HG03039 (cell line): ENCODE data around the gene WIZ.
"Not testable (repeated sequence)": the region's sequence is repeated elsewhere in the genome, so short reads cannot be mapped to it uniquely, and the experiment has no call there.

ENCODE experiments used
- ATAC-seq: cut with Tn5 transposase; IDR thresholded peaks from one replicate; pipeline ENCODE4 v1.9.1; 2021; ENCODE audit warnings: mild to moderate bottlenecking, moderate library complexity; ENCODE audit not compliant: unreplicated experiment

The WIZ gene, protein sequence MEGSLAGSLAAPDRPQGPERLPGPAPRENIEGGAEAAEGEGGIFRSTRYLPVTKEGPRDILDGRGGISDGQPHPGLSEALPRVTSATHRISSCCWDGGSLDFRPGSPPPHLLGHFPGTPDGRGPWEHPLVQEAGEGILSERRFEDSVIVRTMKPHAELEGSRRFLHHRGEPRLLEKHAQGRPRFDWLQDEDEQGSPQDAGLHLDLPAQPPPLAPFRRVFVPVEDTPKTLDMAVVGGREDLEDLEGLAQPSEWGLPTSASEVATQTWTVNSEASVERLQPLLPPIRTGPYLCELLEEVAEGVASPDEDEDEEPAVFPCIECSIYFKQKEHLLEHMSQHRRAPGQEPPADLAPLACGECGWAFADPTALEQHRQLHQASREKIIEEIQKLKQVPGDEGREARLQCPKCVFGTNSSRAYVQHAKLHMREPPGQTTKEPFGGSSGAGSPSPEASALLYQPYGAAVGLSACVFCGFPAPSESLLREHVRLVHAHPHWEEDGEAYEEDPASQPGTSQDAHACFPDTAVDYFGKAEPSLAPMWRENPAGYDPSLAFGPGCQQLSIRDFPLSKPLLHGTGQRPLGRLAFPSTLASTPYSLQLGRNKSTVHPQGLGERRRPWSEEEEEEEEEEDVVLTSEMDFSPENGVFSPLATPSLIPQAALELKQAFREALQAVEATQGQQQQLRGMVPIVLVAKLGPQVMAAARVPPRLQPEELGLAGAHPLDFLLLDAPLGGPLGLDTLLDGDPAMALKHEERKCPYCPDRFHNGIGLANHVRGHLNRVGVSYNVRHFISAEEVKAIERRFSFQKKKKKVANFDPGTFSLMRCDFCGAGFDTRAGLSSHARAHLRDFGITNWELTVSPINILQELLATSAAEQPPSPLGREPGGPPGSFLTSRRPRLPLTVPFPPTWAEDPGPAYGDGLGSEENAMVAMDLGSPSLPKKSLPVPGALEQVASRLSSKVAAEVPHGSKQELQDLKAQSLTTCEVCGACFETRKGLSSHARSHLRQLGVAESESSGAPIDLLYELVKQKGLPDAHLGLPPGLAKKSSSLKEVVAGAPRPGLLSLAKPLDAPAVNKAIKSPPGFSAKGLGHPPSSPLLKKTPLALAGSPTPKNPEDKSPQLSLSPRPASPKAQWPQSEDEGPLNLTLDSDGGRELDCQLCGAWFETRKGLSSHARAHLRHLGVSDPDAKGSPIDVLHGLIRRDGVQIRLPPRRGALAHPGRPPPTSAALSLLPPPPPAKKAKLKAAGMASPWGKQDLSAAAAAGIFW (N-terminal part only)

GRCh38 chr19:15449620-15450527, at the start of gene WIZ:
TSS of gene WIZ (minus strand) at chr19:15449956. CDS start at chr19:15448307, 1,649 bp downstream.
- peak; percentile 41 for ATAC-seq

DNA sequence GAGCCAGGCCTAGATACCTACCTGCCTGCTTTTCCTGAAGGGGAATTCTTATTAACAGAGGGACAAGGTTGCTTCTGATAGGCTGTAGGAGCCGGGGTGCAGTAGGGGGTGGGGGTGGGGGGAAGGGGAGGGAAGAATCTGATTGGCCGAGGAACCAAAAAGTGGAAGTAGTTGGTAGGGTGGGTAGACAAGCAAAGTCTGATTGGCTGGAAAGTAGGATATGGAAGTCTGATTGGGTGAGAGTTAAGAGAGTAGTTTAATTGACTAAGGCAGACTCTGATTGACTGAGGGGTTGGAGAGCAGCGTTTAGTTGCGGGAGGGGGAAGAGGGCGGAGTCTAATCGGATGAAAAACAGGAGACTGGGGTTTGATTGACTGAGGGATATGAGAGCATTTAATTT, 49.2 kb upstream of the WIZ start:
- ATAC-seq = no peak

GRCh38 chr19:15498156-15498858, 48.6 kb upstream of the WIZ start:
- no peak for ATAC-seq

- no peak for ATAC-seq
These were observed 45.4 kb upstream of the WIZ start for GRCh38 chr19:15495151-15495550.

GRCh38 chr19:15488489-15489226, 38.9 kb upstream of the WIZ start:
- ATAC-seq = no peak

GRCh38 chr19:15487038-15487437, 37.3 kb upstream of the WIZ start:
- ATAC-seq = no peak

DNA sequence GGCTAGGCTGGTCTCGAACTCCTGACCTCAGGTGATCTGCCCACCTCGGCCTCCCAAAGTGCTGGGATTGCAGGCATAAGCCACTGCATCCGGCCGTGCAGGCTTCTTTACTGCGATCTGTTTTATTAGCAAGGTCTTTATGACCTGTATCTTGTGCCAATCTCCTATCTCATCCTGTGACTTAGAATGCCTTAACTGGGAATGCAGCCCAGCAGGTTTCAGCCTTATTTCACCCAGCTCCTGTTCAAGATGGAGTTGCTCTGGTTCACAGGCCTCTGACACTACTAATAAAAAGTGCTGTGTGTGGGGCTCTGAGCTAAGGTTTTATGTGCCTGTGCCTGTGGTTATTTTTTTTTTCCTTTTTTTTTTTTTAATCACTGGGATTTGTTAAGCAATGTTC, 36.0 kb upstream of the WIZ start:
- ATAC-seq = not testable (repeated sequence)

GRCh38 chr19:15480996-15481395, 31.2 kb upstream of the WIZ start:
- ATAC-seq = not testable (repeated sequence)

GRCh38 chr19:15479391-15480345, 29.9 kb upstream of the WIZ start, which contains the start of gene PGLYRP2:
TSS of gene PGLYRP2 (minus strand) at chr19:15479501. CDS start at chr19:15479371, 130 bp downstream.
- ATAC-seq = no peak

DNA sequence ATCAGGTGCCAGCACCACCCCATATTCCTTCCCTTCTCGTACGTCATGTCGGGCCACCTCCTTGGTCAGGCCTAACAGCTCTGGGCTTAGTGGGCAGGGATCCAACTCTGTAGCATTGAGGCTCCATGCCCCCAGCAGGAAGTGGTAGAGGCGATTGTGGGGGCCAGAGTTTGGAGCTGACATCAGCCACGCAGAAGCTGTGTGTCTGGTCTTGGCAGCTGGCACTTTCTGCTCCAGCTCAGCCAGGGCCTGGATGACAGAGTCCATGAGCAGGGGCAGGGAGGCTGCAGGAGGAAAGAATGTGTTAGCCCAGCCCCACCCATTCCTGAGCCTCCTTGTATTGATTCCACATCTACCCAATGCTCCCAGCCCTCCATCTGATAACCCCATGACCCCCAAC, 26.6 kb upstream of the WIZ start:
- ATAC-seq = no peak

GRCh38 chr19:15475611-15476010, 25.9 kb upstream of the WIZ start:
- ATAC-seq = no peak

DNA sequence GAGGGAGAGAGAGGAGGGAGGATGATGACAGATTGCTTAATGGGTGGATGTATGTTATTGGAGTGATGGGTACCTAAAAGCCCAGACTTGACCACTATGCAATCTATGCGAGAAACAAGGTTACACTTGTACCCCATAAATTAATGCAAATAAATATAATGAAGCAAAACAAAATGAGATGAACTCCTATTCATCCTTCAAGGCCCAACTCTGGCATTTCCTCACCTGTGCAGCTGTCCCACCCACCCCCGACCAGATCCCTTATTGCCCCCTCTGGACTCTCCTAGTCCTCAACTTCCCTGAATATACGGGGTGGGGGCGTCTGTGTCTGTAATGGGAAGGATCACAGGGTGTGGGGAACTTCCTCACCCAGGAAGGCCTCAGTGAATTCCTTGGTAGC, 25.4 kb upstream of the WIZ start:
- ATAC-seq = no peak

DNA sequence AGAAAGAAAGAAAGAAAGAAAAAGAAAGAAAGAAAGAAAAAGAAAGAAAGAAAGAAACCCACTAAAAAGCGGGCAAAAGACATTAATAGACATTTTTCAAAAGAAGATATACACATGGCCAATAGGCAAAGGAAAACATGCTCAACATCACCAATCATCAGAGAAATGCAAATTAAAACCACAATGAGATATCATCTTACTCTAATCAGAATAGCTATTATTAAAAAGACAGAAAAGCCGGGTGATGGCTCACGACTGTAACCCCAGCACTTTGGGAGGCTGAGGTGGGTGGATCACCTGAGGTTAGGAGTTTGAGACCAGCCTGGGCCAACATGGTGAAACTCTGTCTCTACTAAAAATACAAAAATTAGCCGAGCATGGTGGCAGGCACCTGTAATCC, 24.1 kb upstream of the WIZ start:
- ATAC-seq = not testable (repeated sequence)

DNA sequence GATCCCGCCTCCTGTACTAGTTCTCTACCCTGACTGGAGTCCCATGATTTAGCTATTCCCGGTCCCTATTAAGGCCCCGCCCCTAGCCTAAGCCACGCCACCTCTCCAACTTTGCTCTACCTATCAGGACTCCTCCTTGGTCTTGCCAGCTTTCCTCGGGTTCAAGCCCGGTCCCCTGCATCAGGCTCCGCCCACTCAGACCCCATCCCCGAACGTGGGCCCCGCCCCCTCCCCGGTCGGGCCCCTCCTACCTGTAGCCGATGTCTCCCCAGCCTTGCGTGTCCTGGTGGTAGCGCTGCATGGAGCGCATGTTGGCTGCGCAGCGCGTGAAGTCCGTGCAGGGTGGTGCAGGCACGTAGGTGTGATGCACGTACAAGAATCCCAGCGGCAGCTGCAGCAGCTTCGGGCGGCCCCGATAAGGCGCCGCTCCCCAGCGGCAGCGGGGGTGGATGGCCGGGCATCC, 21.9 kb upstream of the WIZ start:
- ATAC-seq = no peak

DNA sequence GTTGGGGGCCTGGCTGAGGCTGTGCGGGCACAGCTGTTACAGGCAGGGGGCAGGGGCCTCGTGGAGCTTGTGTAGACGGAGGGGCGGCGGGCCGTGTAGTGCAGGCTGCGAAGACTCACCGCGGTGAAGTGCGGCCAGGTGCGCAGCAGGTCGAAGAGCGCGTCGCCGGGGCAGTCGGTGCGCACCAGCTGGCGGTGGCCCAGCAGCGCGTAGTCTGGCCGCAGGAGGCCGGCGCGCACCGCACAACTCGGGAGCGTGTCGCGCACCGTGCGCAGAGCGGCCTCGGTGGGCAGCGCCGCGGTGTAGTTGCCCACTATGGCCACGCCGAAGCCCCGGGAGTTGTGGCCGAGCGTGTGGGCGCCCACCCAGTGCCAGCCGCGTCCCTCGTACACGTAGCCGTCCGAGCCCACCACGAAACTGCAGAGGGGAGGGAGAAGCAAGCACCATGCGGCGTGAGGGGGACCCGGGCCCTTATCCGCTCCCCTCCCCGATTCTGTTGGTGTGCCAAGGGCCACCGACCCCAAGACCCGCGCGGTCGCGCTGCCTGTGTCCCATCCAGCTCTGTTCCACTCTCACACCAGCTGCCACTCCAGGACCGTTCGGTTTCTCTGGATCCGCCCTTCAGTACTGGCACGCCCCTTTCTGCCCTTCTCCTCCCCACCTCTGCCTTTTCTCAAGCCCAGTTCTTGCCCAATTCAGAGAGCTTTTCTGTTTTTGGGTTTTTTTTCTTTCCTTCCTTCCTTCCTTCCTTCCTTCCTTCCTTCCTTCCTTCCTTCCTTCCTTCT, 19.9 kb upstream of the WIZ start:
- no peak for ATAC-seq

DNA sequence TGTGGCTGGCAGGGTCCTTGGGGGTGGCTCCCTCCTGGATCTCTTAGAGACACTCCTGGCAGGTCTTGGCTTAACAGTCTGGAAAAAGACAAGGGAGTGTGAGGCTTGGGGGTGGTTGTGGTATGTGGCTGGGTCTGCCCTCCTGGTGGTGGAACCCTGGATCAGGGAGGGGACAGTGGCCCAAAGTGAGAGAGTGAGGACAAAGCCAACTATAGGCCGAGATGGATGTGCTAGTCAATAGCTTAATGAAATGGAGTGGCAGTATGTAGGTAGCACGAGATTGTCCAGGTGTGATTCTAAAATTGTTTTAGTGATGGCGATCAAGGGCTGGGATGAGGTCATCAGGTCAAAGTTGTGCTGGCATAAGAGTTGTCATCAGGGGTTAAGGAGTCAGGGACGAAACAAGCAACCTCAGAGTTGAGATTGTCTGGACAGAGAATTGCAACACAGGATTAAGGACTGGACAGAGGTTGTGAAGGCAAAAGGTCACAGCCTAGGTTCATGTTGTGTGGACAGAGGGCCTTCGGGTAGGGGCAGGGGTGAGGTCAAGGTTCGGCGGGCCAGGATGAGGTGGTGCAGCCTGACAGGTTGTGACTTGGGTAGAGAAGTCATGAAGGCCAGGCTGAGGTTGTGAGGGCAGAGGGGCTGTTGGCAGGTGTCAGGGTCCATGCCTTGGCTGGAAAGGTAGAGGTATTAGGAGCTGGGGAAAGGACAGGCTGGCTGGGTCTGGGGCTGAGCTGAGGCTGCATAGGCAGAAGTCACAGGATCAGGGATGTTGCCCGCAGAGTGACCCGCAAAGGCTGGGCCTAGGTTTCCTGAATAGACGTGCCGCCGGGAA, 19.1 kb upstream of the WIZ start:
- ATAC-seq = no peak
